GM12874 (cell line): ENCODE measurements around the gene SMPX.

Source experiments
- CTCF ChIP-seq: IDR thresholded peaks from 2 replicates; pipeline ENCODE4 v1.5.1; 2011; ENCODE audit warnings: low read depth, mild to moderate bottlenecking, control low read depth, low read length, moderate library complexity; ENCODE audit not compliant: insufficient read depth

Gene SMPX

GRCh38 chrX:21656587-21657317, 101.2 kb downstream of the SMPX start:
- no peak for TF ChIP-seq CTCF
